NCI-H2227 (cell line): ENCODE data around the gene ETV5.
"Not testable (repeated sequence)": the region's sequence is repeated elsewhere in the genome, so short reads cannot be mapped to it uniquely, and the experiment has no call there.

ENCODE experiments used
- DNase-seq: peaks from one replicate; lab custom pipeline; 2025; ENCODE audit not compliant: unreplicated experiment; lab: John Stamatoyannopoulos, UW

Gene ETV5

DNA sequence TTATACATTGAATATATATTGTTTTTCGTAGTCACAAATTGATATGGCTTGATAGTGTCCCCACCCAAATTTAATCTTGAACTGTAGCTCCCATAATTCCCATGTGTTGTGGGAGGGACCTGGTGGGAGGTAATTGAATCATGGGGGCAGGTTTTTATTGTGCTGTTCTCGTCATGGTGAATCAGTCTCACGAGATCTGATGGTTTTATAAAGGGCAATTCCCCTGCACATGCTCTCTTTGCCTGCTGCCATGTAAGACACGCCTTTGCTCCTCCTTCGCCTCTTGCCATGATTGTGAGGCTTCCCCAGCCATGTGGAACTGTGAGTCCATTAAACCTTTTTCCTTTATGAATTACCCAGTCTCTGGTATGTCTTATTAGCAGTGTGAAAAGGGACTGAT lies 82.9 kb downstream of the ETV5 start:
- DNase-seq, result not testable (repeated sequence)

DNA sequence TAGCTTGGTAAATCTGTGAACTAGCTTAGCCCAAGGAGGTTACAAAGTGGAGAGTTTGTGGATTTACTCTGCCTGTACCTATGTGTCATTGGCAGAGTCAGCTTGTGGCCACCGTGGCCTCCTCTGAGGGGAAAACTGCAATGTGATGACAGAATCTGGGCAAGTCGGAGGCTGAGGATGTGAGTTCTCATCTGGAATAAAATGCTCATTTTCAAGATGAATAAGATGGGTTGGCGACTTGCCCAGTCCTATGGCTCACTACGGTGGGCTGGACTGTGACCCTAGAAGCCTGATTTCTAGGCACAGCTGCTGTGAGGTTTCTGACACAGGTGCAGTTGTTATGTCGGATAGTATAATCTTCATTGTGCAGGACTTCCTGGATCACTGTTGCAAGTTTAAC lies 83.7 kb downstream of the ETV5 start:
- no peak for DNase-seq

DNA sequence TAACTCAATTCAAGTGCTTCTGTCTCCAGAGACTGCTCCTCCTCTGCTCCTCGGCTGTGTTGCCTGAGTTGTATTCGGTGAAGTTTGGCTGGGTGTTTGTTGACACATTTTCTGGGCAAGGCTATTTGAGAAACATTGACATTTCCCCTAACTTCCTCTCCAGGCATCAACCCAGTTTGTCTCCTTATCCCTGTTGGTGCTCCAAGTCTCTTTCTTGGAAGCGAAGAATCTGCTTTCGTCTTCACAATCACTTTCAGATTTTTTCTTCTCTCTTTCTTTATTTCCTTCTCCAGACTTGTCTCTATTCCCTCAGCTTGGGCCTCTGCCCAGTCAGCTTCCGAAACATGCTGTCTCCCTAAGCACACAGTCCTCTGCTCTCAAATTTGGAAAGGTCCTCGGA lies 84.7 kb downstream of the ETV5 start:
- no peak for DNase-seq

DNA sequence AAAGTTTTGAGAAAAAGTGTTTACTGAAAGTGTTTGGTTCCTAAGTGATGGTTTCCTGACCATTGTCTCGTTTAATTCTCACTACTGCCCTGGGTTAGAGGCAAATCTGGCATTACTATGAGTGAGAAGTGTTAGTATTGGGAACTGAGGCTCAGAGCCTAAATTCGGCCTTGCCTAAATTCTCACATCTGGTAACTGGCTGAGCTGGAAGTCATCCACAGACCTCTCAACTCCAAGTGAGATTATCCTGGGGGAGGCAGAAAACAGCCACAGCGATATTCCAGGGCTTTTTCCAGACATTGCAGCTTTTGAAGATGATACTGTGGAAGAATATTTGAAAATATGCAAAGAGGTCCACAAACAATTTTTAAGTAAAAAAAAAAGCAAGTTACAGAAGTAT lies 86.0 kb downstream of the ETV5 start:
- DNase-seq, result no peak

DNA sequence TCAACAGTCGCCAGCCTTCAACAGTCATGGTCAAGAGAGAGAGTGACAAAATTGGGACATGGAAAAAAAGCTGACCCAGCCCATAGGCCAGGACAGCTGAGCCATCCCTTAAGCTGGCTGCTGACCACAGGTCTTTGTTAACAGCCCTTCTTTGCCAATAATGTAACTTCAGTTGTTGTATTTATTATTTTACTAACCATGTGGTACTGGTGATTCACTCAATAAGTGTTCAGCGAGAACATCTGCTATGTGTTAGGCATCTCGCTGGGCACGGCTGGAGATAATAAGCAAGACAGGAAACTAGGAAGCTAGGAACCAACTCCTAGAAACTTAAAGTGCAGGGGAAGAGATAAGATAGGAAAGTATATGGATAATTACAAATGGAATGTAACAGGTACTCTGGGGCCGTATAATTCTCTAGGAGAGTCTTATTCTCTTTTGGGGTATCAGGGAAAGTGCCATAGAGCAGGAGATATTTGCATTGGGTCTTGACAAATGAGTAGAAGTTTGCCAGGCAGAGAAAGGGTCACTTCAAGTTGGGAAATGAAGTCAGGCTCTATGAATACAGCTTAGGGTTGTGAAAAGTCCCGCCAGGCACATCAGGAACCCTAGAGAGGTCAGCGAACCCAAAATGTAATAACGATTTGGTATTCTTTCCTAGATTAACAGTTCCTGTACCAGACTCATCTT lies 87.1 kb downstream of the ETV5 start:
- no peak for DNase-seq

DNA sequence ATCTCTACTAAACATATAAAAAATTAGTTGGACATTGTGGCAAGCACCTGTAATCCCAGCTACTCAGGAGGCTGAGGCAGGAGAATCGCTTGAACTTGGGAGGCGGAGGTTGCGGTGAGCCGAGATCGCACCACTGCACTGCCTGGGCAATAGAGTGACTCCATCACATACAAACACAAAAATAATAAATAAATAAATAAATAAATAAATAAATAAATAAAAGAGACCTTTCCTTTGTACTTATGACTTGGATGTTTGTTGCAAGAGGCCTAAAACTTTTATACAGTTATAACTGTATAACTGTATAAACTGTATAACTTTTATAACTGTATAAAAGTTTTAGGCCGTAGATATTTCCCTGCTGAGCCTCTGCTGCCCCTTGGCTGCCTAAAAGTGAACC lies 87.6 kb downstream of the ETV5 start:
- DNase-seq, result not testable (repeated sequence)

GRCh38 chr3:186019288-186019687 lies 89.6 kb downstream of the ETV5 start:
- not testable (repeated sequence) for DNase-seq

GRCh38 chr3:186014866-186015265 lies 94.0 kb downstream of the ETV5 start:
- no peak for DNase-seq

DNA sequence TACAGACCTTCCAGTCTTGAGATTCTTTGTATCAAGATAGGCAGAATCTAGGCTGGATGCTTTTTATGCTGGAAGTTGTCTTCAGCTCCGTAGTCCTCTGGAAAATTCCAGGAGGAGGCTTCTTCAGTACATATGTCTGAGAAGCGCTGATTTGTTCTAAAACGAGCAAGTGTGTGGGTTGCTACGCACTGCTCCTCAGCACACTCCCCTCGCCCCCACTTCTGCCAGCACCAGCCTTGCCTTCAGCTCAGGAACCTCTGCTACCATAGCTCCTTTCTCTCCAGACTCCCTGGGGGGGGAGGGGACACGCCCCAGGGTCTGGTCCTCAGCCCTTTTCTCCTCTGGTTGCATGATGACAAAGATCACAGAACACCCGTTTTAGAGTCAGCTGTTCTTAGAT lies 95.6 kb downstream of the ETV5 start:
- DNase-seq, result no peak

GRCh38 chr3:186012137-186012536 lies 96.8 kb downstream of the ETV5 start:
- no peak for DNase-seq

DNA sequence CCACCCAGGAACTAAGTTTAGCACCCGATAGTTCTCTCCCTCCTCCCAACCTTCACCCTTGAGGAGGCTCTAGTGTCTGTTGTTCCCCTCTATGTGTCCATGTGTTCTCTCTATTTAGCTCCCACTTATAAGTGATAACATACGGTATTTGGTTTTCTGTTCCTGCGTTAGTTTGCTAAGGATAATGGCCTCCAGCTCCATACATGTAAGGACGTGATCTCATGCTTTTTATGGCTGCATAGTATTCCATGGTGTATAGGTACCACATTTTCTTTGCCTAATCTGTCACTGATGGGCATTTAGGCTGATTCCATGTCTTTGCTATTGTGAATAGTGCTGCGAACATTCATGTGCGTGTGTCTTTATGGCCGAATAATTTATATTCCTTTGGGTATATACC lies 104.2 kb downstream of the ETV5 start:
- DNase-seq, result no peak

DNA sequence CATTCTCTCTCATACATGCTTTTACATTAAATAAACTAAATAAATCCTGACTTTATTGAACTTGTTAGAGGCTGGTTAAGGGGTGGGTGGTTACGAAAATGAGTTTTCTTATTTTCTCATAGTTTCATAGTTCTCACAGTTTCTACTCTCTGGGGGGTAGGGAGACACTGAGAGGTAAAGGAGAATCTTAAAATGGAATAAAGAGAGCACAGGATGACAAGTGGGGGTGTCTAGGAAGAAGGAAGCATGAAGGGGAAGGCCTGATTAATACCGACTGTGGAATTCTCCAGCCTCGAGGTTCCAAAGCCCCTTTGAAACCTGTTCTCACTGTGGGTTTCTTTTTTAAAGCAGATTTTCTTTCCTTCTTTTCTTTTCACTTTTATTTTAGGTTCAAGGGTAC lies 104.7 kb downstream of the ETV5 start:
- no peak for DNase-seq

- DNase-seq, result no peak
Observed at GRCh38 chr3:186003610-186004009, 105.3 kb downstream of the ETV5 start.

- DNase-seq, result no peak
Observed at GRCh38 chr3:186002884-186003472, 105.9 kb downstream of the ETV5 start.

- no peak for DNase-seq
Observed at GRCh38 chr3:186001842-186002241, 107.0 kb downstream of the ETV5 start.

- no peak for DNase-seq
Observed at GRCh38 chr3:185999221-185999620, 109.7 kb downstream of the ETV5 start.

DNA sequence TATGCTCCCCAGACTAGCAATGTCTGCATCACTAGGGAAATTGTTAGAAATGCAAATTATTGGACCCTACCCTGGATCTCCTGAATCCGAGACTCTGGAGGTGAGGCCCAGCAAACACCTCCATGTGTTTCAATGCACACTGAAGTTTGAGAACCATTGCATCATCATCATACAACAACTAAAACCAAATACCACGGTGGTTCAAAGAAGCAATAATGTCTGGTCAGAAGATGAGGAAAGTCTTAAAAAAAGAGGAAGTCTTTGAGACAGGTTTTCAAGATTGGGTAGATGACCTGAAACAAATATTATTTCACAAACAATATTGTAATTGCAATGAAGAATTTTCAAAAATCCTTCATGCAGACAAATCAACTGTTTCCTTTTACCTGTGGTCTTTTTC lies 110.8 kb downstream of the ETV5 start:
- no peak for DNase-seq

GRCh38 chr3:185997130-185997529 lies 111.8 kb downstream of the ETV5 start:
- DNase-seq, result no peak
